SW480 (cell line): ENCODE data around the gene KRT24.
"Not testable (repeated sequence)": the region's sequence is repeated elsewhere in the genome, so short reads cannot be mapped to it uniquely, and the experiment has no call there.

Experiments
- DNase-seq: peaks from one replicate; pipeline ENCODE4 v3.0.0-alpha.2; 2016; ENCODE audit warnings: low spot score

KRT24 gene

DNA sequence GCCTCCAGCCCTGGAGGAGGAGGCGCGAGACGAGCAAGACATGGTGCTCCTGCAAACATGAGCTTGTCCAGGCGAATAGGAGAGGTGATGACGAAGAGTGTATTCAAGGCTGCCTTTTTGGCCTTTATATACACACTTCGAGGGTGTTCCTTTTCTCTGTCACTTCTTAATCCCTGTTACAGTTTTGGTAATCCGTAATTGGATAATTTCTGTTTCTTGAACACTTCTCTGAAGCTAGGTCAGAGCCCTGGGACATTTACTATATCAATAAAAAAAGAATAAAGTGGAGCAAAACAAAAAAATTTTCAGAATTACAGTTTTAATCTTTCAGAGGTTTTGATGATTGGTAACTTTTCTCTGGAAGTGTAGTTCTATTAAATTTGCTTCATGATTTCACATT, at the start of gene KRT24:
Gene KRT24 (minus strand): TSS at position 101 of the 400 bp plus-strand sequence. CDS start 59 bp downstream, at position 42.
- DNase-seq: no peak

DNA sequence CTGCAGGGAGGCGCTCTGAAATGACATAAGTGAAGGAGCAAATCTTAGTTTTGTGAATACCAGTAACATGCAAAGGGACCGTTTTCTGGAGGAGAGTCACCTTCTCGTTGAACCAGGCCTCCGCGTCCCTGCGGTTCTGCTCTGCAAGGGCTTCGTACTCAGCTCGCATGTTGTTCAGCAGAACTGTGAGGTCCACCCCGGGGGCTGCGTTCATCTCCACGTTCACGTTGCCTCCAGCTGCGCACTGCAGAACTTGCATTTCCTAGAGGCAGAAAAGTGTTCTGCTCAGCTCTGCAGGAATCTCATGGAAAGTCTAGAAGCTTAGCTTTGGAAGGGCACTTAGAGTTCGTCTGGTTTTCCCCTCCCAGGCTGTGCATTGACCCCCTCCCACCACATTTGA, 47.5 kb upstream of the KRT24 start:
- DNase-seq: no peak

DNA sequence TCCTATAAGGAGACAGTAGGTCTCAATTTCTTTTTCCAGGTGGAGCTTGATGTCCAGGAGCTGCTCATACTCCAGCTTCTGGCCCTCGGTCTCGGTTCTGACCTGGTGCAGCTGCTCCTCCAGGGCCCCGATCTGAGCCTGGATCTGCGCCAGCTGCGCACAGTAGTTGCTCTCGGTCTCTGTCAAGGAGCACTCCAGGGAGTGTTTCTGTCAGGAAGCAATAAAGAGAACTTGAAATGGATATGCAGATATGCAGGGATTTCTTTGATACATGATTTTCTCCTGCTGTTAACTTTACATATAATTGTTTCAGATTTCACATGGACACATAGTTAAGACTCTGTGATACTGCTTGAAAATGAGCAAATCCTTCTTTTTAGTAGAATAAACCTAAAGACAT, 46.8 kb upstream of the KRT24 start:
- no peak for DNase-seq

DNA sequence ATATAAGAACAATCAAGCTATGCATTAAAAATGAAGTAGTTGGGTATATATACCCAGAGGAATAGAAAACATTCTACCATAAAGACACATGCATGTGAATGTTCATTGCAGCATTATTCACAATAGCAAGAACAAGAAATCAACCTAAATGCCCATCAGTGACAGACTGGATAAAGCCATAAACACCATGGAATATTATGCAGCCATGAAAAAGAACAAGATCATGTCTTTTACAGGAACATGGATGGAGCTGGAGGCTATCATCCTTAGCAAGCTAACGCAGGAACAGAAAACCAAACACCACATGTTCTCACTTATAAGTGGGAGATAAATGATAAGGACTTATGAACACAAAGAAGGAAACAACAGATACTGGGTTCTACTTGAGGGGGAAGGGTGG, 45.1 kb upstream of the KRT24 start:
- DNase-seq: not testable (repeated sequence)

DNA sequence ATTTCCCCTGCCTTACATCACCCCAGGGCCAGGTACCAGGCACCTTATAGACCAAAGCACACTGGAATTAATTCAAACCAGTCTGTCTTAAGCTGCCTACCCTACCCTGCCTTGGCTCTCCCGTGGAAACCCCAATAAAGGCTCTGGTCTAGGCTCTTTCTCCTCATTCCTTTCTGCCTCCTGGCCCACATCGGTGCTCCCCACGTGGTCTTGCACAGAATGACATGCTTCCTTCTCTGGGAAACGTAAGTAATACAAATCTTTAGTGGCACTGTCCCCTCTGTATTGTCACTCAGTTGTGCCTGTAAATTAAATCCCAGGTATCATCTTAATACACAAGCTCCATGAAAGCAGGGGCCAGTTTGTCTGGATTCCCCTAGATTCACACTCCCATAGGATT, 35.0 kb upstream of the KRT24 start:
- DNase-seq: no peak

DNA sequence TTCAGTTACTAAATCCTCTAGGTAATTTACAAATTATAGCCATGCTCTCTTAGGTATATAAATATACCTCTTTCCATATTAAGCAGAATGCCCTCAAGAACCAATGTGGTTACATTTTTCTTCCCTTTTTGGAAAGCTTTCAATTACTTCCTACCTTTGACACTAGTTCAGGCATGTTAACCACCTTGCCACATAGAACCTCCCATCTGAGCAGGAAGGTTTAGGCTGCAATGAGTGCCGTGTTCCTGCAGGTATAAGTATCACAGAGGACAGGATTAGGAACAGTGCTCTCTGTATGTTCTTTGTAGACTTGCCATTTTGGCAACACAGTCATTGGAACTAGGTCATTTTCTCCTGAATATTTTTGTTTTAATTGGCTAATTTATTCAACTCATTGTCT, 31.5 kb upstream of the KRT24 start:
- no peak for DNase-seq

DNA sequence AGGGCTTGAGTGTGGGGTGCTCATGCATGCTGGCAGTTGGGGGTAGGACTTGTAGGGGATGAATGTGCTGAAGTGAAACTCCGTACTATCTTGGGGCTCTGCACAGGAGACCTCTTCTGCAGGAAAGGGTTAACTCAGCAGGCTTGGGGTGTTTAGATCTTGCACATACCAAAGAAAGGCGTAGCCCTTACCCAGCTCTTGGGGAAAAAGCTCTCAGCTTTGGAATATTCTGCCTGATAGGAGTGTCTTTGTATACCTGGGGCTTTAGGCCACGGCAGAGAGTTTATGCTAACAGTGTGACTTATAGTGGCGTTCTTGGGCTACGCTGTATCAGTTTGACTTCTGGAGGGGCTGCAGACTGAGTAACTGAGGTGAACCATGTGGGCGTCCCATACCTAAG, 30.5 kb upstream of the KRT24 start:
- no peak for DNase-seq

DNA sequence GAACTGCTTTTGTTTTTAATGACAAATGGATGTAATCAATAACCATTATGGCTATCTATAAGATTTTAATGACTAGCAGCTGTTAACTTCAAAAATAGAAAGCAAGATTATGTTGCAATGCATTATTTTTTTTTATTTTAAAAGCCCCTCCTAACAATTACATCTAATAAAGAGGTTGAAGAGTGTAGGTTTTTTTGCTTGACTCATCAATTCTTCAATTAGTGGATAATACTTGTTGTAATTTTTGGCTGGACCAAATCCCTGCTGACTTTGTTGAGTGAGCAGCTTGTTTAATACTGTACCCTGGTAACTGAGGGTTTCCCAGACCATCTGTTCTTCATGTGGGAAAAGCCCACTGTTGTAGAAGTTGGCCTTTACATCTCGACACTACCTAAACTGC, 27.4 kb upstream of the KRT24 start:
- DNase-seq: no peak

DNA sequence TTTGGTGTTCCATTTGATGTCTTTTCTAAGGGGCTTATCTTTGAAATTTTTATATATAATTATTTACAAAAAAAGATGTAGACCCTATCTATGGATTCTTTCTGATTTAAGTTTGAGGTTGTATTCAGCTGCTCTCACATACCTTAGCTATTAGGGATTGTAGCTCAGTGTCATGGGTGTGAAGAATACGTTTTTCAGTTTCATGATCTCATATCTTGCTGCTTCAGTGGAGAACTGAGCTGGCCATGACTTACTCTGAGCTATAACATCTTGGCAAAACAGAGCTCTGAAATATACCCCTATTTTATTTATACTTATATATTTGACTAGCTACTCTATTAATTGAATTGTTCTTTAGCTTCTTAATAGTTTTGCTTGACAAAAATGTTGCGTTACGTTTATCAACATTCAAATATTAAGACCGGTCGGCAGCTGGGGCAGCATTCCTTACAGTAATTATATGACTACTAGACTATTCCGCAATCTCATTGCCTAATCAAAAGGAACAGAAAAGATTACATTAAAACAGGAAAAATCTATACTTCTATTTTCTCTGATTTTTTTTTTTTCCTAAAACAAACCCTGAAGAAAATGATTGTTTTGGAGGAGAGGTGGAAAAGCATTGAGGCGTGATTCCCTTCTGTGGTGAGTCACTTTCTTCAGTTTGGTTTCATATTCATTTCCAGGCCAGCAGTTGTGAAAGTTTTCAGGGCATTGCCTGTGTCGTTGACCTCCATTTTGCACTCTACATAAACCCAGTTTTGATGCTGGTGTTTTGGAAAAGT, 24.1 kb upstream of the KRT24 start:
- DNase-seq: no peak

DNA sequence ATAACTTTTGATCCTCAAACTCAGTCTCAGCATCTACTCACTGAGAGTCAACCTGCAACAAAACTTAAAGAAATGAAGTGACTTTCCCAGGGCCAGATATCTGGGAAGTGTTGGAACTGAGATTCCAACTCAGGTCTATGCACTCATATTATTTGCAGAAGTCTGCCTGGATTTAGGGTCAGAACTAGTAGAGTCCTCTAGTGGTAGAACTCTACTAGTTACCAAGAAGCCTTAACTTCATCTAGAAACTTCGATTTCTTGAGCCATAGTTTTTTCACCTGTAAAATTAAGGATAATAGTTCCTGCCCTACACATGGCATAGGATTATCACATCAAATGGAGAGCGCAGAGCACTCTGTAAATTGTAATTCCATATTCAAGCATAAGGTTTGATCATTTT, 23.4 kb upstream of the KRT24 start:
- DNase-seq: peak; percentile 22

DNA sequence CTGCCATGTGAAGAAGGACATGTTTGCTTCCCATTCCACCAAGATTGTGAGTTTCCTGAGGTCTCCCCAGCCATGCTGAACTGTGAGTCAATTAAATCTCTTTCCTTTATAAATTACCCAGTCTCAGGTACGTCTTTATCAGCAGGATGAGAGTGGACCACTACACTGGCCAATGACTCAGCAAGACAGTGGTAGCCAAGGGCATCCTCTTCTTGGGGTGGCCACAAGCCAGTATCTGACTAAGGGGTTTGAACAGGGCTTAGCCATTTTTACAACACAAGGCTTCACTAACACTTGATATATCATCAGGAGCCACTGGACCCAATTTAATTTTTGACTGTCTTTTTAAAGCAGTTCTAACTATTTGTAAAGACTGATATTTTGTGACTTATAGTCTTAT, 21.1 kb upstream of the KRT24 start:
- no peak for DNase-seq

DNA sequence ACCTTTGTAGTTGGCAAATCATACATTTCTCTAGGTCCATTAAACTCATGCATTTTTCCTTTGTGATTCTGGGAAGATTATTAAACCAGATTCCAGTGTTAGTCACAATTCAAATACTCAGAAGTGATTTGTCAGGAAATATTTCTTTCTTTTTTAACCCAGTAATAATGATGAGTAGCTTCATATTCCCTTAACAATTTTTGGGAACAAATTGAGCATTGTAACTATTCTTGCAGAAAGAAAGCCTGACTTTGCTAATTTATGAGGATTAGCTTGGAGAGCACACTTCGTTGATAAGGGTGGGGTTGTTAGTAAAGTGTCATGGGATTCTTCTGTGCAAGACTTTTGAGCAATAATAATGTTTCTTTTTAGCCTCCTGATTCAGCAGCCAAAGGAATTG, 18.7 kb upstream of the KRT24 start:
- DNase-seq: no peak

DNA sequence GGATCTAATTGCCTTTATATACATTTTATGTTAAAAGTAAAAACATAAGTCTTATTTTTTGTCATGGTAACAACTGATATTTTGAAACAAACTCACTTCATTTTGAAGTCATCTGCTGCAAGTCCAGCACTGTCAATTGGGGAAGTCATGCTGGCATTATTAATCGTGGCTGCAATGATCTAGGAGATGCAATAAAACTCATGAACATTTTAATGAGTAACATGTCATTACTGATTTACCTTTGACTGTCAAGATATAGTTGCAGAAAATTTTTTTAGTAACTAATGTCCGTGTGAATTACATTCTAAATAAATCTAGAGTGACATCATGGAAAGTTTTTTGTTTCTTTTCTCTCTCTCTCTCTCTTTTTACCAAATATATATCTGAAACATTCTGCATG, 17.3 kb upstream of the KRT24 start:
- DNase-seq: no peak

DNA sequence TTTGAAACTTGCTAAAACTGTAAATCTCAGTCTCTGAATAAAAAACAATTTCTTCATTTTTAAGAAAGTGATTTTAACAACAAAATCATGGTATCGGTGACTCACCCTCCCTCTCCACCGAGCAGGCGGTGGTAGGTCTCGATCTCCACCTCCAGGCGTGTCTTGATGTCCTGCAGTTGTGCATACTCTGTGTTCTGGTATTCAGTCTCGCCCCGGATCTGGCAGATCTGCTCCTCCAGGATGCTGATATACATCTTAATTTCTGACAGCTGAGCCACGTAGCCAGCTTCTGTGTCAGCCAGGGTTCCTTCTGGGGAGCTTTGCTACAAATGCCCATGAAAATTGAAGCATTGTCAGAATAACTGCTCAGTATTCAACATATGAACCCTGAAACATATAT, 15.4 kb upstream of the KRT24 start:
- DNase-seq: no peak

DNA sequence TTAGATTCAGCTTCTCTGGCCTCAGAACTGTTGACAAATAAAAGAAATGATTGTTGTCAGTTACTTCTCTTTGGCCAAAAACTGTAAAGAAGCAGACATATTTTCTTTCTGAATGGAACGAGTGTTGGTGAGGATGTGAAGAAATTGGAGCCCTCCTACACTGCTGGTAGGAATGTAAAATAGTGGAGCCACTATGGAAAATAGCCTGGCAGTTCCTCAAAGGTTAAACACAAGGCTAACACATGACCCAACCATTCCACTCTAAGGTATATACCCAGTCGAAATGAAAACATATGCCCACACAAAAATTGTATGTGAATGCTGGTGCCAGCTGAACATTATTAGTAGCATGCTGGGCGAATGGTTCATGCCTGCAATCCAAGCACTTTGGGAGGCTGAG, 14.2 kb upstream of the KRT24 start:
- DNase-seq: no peak

DNA sequence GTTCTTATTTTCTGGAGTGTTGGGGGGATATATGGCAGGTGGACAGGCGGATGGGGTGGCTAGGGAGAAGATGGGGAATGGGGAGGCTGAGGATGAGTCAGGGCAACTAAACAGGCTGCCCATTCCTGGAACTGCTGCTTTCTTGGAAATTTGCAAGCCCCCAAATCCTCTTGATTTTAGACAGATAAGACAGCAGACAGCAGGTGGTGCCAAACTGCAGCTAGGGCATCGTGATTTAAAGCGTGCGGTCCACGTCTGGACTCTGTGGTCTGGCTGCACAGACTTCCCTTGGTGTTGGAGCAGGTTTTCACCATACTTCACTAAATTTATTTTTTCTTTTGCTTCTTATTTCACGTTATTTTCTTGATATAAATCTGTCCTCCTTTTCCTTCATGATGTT, 10.9 kb upstream of the KRT24 start:
- no peak for DNase-seq

DNA sequence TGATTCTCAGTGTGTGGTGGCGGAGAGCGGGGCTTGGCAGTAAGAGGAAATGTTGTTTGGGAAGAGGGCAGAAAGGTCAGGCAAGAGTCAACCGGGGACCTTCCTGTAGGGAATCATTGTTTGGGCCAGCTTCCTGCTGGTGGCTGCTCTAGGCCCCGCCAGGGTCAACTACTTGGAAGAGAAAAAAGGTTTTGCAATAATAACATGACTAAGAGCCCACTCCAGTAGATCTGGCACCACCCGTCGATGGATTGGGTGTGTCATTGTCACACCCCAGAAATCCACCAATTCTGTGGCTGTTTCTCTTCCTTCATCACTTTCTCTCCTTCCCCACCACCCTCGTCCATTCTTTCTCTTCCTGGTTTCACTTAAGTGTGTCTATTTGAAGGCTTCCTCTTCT, 4.2 kb upstream of the KRT24 start:
- no peak for DNase-seq

DNA sequence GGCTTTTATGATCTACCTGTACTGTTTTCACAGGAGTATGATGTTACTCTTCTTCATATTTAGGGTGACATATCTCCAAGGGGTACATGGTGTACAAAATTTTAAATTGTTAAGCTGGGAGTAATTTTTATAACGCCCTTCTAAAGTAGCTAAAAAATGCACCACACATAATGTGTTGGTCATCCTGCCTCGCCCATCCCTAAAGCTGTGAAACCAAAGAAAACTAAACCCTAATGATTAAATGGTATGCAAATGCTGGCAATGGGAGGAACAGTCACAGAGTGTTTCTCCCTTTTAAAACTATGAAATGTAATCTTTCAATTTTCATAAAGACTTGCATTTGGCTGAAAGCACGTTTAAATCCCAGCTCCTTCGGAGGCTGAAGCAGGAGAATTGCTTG, 2.0 kb upstream of the KRT24 start:
- DNase-seq: no peak

DNA sequence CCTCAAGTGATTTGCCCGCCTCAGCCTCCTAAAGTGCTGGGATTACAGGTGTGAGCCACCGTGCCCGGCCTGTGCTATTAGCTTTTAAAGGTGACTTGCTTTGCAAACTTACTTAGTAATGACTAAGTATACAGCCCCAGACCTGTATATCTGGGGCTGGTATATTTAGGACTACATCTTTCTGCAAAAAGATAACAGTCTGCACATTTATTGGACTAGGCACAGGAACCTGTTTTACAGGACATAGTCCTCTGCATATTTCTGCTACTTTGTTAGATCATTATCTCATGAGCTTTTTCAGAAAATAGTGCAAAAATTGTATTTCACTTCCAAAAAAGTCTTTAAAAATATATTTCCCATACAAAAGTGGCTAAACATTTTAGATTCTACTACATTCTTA, 1.3 kb downstream of the KRT24 start:
- DNase-seq: no peak

DNA sequence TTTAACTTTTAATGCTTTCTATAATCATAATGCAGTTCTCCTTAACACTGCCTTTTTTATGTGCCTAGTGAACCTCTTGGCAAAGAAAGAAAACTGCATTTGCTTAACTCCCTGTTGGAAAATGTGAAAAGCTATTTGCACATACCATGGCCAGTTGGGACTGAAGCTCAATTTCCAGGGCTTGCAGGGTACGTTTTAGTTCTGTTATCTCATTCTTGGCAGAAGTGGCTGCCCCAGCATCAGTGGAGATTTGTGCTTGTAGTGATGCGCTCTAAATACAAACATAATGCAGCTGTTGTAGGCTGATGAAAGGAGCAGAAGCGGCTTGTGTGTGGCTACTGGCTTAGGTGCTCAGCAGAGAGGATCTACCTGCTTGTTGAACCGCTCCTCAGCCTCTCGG, 3.7 kb downstream of the KRT24 start:
- no peak for DNase-seq

DNA sequence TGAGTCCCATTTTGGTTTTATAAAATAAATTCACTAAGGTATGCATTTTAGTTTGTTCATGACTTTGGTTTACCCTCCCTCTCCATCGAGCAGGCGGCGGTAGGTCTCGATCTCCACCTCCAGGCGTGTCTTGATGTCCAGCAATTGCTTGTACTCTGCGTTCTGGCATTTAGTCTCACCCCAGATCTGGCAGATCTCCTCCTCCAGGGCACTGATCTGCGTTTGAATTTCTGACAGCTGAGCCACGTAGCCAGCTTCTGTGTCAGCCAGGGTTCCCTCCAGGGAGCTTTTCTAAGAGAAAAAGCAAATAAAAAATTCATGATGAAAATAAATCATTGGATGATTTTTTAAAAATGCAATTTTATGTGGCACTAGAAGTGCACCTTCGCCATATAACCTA, 4.2 kb downstream of the KRT24 start:
- no peak for DNase-seq

DNA sequence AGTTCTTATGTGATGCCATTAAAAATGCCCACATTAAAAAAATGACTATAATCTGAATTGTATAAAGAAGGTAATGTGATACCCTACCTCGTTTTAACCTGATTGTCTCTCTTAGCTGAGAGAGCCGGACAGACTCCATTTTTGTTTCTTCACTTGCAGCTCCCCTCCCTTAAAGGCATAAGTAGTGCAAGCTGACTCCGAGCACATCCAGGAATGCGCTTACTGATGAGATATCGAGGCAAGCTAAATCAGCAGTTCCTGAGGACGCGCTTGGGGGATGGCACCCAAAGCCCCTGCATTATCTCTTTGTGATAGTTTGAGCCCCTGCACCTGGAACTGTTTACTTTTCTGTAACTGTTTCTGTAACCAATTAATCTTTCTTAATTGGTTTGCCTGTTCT, 6.3 kb downstream of the KRT24 start:
- no peak for DNase-seq

DNA sequence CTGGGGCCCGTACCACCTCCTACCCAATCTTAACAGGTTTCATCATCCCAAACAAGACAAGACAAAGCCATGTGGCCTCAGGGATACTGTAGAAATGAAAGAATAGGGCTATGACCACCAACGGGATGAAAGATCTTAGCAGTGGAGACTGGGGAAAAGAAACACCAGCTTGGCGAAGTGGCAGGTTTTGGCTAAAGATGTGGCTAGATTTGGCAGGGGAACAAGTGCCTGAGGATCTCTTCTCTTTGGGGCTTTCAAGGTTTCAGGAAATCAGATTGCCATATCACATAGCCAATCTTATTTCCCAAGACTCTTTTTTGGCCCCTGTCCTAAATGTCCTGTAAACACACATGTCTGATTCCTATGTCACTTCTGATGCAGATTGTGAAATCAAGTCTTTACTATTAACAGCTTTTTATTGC, 6.9 kb downstream of the KRT24 start:
- DNase-seq: no peak

DNA sequence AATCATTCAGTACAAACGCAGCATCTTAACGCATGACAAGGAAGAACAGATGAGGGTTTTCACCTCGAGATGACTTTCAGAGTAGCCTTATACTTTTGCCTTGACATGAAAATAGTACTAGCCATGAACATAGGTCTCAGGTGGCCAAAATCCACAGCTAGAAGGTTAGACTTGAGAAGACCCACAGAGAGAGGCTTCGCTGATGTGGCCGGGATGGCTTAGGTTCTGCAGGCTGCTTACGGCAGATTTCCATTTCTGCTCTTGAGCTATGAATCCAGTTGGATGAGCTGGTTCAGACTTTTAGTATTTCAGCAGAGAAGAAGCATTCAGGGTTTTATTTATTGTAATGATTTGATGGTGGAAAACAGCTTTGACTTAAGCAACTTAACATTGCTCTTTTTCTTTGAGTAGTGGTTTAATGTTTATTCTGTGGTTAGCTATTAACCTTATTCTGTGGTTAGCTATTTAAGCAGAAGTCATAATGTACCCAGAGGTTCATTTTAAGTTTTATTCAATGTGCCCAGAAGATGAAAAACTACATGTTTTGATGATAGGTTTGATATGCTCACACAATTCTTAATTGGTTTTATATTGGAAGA, 7.6 kb downstream of the KRT24 start:
- DNase-seq: no peak
